HFFc6 (cell line): ENCODE results near the gene RUSC1. TPM values are rescaled to one million over a fixed set of nuclear protein-coding genes. Genes with fewer than 3 reads are reported as not detected.
A peak's percentile ranks its signal among the peaks of the same experiment; 100 is the strongest.

Experiments used
- DNase-seq: peaks from one replicate; pipeline ENCODE4 v3.0.0-alpha.2; 2018
- H3K27ac Mint-ChIP-seq: 2 replicates; pipeline ENCODE4 v1.8.0; 2020; ENCODE audit warnings: mild to moderate bottlenecking, mixed read lengths
- H3K27me3 Mint-ChIP-seq: 2 replicates; pipeline ENCODE4 v1.8.0; 2021; ENCODE audit warnings: mild to moderate bottlenecking, moderate library complexity, mixed read lengths; ENCODE audit not compliant: insufficient read depth
- H3K36me3 Mint-ChIP-seq: 2 replicates; pipeline ENCODE4 v1.8.0; 2021; ENCODE audit warnings: low read depth, mixed read lengths
- H3K4me1 Mint-ChIP-seq: 2 replicates; pipeline ENCODE4 v1.8.0; 2020; ENCODE audit warnings: low read depth, mixed read lengths
- H3K4me3 Mint-ChIP-seq: 2 replicates; pipeline ENCODE4 v1.8.0; 2020; ENCODE audit warnings: mild to moderate bottlenecking, moderate library complexity, mixed read lengths
- H3K9me3 Mint-ChIP-seq: 2 replicates; pipeline ENCODE4 v1.8.0; 2020; ENCODE audit warnings: mild to moderate bottlenecking, mixed read lengths
- long read RNA-seq: library from polyadenylated mRNA; unstranded; transcript quantifications from one replicate; pipeline ENCODE4 v2.0.0, GENCODE V29; 2019
- total RNA-seq, 6 experiments: library from RNA; stranded (reverse); fragmentation: NEBNext Ultra II Directional; extraction: Animal tissue kit (Norgen Biotek cat#: 25700); gene quantifications; 2 replicates in 1 of 6; 3 replicates in 5 of 6; pipeline ENCODE4 v1.2.3, GENCODE V29; 2021
- TF ChIP-seq, protein P1 (sequence below): fragments of 200-600 bp; sonication (generic); IDR thresholded peaks from 2 replicates; pipeline ENCODE4 v1.5.0; 2021; ENCODE audit warnings: antibody characterized with exemption, mild to moderate bottlenecking

The RUSC1 gene, protein sequence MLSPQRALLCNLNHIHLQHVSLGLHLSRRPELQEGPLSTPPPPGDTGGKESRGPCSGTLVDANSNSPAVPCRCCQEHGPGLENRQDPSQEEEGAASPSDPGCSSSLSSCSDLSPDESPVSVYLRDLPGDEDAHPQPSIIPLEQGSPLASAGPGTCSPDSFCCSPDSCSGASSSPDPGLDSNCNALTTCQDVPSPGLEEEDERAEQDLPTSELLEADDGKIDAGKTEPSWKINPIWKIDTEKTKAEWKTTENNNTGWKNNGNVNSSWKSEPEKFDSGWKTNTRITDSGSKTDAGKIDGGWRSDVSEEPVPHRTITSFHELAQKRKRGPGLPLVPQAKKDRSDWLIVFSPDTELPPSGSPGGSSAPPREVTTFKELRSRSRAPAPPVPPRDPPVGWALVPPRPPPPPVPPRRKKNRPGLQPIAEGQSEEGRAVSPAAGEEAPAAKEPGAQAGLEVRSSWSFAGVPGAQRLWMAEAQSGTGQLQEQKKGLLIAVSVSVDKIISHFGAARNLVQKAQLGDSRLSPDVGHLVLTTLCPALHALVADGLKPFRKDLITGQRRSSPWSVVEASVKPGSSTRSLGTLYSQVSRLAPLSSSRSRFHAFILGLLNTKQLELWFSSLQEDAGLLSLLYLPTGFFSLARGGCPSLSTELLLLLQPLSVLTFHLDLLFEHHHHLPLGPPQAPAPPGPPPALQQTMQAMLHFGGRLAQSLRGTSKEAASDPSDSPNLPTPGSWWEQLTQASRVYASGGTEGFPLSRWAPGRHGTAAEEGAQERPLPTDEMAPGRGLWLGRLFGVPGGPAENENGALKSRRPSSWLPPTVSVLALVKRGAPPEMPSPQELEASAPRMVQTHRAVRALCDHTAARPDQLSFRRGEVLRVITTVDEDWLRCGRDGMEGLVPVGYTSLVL
- 10 to 100 TPM; 26.6 to 36.0 (median 32.9) TPM for total RNA-seq
- long read RNA-seq, transcript RUSC1-203 (9 exons, 1,968 nt) = major isoform, 9 of 31 reads
- long read RNA-seq, transcript RUSC1-214 (8 exons, 1,700 nt) = minor isoform, 5 of 31 reads
- long read RNA-seq, partial matches to known transcripts = 1 of 31 reads
- long read RNA-seq, other reads (novel, unspliced or antisense) = 12 of 31 reads

DNA sequence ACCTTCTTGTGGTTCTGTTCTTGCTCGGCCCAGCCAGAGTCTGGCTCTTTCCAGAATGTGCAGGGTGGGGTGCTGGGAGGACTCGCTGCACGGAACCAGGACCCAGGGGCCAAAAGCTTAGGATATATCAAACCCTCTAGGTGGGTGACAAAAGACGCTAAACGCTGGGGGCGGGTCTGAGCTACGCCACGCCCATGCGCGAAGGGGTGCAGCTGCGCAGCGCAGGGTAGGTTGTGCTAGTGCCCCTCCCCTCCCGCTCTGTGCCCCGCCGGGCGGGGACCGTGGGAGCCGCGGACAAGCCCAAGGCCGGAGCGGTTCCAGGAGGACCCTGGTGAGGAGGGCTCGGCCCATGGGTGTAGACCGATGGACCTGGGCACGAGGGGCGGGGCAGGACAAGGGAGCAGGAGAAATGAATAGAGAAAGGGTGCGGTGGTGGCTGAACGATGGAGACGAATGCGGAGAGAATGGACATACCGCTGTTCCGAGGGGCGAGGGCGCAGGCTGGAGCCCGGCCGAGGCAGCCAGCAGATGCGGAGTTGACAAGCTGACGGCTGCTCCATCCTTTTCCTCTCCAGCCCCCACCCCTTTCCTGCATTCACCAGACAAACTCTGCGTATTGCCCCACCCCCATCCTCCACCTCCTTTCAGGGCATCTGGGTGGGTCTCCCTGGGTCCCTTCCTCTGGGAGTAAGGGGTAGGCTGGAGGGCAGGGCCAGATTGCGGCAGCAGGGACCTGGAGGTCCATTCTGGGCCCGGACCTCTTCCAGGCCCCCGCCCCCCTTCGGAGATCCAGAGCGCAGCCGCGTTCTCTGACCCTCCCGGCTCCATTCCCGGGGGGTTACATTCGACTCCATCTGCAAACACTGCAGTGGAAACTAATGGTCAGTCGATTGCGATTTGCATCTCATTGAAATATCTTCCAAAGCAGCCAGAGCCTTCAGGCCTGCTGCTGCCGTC is at the start of gene RUSC1:
Gene RUSC1 (plus strand): TSS at position 234 of the 957 bp plus-strand sequence. CDS start 880 bp downstream, outside the sequence.
- TF ChIP-seq, protein P1, sequence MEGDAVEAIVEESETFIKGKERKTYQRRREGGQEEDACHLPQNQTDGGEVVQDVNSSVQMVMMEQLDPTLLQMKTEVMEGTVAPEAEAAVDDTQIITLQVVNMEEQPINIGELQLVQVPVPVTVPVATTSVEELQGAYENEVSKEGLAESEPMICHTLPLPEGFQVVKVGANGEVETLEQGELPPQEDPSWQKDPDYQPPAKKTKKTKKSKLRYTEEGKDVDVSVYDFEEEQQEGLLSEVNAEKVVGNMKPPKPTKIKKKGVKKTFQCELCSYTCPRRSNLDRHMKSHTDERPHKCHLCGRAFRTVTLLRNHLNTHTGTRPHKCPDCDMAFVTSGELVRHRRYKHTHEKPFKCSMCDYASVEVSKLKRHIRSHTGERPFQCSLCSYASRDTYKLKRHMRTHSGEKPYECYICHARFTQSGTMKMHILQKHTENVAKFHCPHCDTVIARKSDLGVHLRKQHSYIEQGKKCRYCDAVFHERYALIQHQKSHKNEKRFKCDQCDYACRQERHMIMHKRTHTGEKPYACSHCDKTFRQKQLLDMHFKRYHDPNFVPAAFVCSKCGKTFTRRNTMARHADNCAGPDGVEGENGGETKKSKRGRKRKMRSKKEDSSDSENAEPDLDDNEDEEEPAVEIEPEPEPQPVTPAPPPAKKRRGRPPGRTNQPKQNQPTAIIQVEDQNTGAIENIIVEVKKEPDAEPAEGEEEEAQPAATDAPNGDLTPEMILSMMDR = no peak
- peak; percentile 27 for DNase-seq
- peaks cover under 1% of the 10 kb centered on the region; the same call in 1 of the 2 replicates for H3K36me3 Mint-ChIP-seq
- H3K27me3 Mint-ChIP-seq = peaks cover 11% of the 10 kb centered on the region
- peak within 1 kb of the TSS; percentile 96 for H3K4me3 Mint-ChIP-seq
- no peaks in the 10 kb centered on the region for H3K9me3 Mint-ChIP-seq
- H3K4me1 Mint-ChIP-seq = peaks cover 35% of the 10 kb centered on the region
- H3K27ac Mint-ChIP-seq = peak within 1 kb of the TSS; percentile 86

DNA sequence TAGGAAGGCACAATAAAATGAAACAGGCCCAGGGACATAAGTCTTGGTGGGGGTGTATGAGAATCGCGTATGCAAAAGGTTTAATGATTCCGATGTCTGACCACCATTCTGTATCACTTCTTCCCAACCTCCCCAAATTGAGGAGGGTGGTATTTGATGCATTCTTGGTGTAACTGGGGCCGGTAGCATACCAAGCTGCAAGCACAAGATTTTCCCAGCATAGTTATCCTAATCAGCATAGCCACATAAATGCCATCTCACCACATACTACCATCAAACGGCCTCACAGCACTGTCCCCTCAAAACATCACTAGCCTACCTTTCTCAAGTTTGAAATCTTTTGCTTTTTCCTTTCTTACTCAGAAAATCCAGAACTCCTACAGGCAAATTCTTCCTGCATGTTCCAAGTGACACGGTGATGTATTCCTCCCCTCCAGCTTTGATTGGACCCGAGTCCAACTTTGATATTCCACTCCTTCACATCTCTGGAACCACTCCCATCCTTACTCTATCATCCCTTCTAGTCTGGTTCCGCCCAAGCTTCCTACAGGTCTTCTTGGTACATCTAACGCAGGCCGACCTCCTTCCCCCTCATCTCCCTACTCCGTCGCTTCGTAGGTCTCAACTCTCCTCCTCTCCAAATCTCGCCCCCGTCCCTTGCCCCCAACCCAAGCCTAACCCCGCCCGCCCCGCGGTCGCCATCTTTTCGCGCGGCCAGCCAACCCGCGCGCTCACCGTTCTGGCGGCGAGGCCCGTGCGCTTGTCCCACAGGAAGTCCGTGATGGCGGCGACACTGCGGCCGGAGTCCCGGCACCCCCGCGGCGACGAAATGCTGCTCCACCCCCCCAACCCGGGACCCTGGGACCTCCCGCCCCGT is 48.0 kb upstream of the RUSC1 start:
- peaks cover 32% of the 10 kb centered on the region for H3K36me3 Mint-ChIP-seq
- TF ChIP-seq, protein P1 = no peak
- DNase-seq = peak; percentile 59
- H3K4me3 Mint-ChIP-seq = peak overlapping the region; percentile 97
- no peaks in the 10 kb centered on the region for H3K9me3 Mint-ChIP-seq
- H3K27ac Mint-ChIP-seq = peak overlapping the region; percentile 90
- peaks cover 30% of the 10 kb centered on the region for H3K4me1 Mint-ChIP-seq
- H3K27me3 Mint-ChIP-seq = no peaks in the 10 kb centered on the region; the same call in 1 of the 2 replicates

DNA sequence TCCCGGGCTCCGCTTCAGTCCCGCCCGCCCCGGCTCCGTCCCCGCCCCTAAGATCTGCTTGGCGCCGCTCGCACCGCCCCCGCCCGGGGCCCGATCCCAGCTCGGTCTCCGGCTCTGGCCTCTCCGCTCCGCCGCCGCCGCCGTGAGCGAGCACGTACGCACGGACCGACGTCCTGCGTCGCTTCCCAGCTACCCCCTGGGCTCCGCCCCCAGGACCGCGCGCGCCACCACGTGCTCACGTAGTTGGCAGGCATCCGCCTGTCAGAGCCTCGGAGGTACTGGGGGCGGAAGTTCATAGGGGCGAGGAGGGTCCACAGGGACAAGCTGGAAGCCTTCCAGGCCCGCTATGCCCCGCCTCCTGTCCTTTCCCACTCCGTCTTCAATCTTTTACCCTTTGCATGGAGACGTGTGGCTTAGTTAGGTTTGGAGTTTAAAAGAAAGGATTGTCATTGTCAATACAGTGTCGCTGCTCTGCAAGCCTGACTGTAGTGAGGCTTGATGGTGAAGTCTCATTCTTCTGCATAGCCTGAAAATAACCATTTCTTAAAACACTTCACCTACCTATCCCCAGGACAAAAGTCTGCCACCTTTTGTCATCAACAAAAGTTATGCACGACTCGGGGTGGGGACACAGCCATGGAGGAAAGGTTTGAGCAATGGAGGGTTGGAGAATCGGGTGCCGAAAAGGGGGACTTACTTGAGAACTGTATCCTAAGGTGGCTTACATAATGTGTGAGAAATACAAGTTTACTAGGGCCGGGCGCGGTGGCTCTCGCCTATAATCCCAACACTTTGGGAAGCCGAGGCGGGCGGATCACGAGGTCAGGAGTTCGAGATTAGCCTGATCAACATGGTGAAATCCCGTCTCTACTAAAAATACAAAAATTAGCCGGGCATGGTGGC is 47.1 kb upstream of the RUSC1 start, which contains the start of gene CLK2:
Gene CLK2 (minus strand): TSS at position 162 of the 903 bp plus-strand sequence. CDS start 2,527 bp downstream, outside the sequence.
- H3K27me3 Mint-ChIP-seq = no peaks in the 10 kb centered on the region; the same call in 1 of the 2 replicates
- H3K9me3 Mint-ChIP-seq = no peaks in the 10 kb centered on the region
- peak; percentile 84 for DNase-seq
- peaks cover 28% of the 10 kb centered on the region for H3K36me3 Mint-ChIP-seq
- H3K27ac Mint-ChIP-seq = peak within 1 kb of the TSS; percentile 90
- TF ChIP-seq, protein P1 = no peak; the same call in 1 of the 2 replicates
- peak within 1 kb of the TSS; percentile 97 for H3K4me3 Mint-ChIP-seq
- H3K4me1 Mint-ChIP-seq = peaks cover 35% of the 10 kb centered on the region
